Stimulated activated CD4-positive, alpha-beta T cell treated with anti-CD3 and anti-CD28 coated beads, TNF-alpha, amount 100 ng/mL, for 1 hour (primary cell): ENCODE data around the gene CTXN3.

ENCODE experiments used
- DNase-seq, 3 donors: peaks; one replicate each; pipeline ENCODE4 v3.0.0-alpha.2; 2020; ENCODE audit warnings: low read depth in 3 of 3, low spot score in 1 of 3

The CTXN3 gene

GRCh38 chr5:127649018-127649439 is at the start of gene CTXN3:
Gene CTXN3, plus strand, starts transcription at chr5:127649082. Its CDS starts 8,440 bp downstream, at chr5:127657522.
- DNase-seq: no peak

- no peak for DNase-seq
Observed at GRCh38 chr5:127599320-127599719, 49.6 kb upstream of the CTXN3 start.

GRCh38 chr5:127599847-127600246 is 49.0 kb upstream of the CTXN3 start:
- DNase-seq: no peak

- DNase-seq: no peak
Observed at GRCh38 chr5:127601111-127601510, 47.8 kb upstream of the CTXN3 start.

- DNase-seq: no peak
Observed at GRCh38 chr5:127601601-127602000, 47.3 kb upstream of the CTXN3 start.

GRCh38 chr5:127602481-127602880 is 46.4 kb upstream of the CTXN3 start:
- no peak for DNase-seq

- no peak for DNase-seq
Observed at GRCh38 chr5:127602896-127603844, 45.7 kb upstream of the CTXN3 start.

- no peak for DNase-seq
Observed at GRCh38 chr5:127608077-127608660, 40.7 kb upstream of the CTXN3 start.

- DNase-seq: no peak
Observed at GRCh38 chr5:127609011-127609410, 39.9 kb upstream of the CTXN3 start.

GRCh38 chr5:127609957-127610356 is 38.9 kb upstream of the CTXN3 start:
- no peak for DNase-seq

GRCh38 chr5:127612441-127613141 is 36.3 kb upstream of the CTXN3 start:
- DNase-seq: no peak

- DNase-seq: no peak
Observed at GRCh38 chr5:127615916-127616315, 33.0 kb upstream of the CTXN3 start.

- no peak for DNase-seq
Observed at GRCh38 chr5:127619908-127620479, 28.9 kb upstream of the CTXN3 start.

- DNase-seq: no peak
Observed at GRCh38 chr5:127621601-127622325, 27.1 kb upstream of the CTXN3 start.

- DNase-seq: no peak
Observed at GRCh38 chr5:127634007-127634406, 14.9 kb upstream of the CTXN3 start.

- no peak for DNase-seq
Observed at GRCh38 chr5:127639828-127640227, 9.1 kb upstream of the CTXN3 start.

- DNase-seq: no peak
Observed at GRCh38 chr5:127642949-127643348, 5.9 kb upstream of the CTXN3 start.

GRCh38 chr5:127643607-127644006 is 5.3 kb upstream of the CTXN3 start:
- DNase-seq: no peak

- no peak for DNase-seq
Observed at GRCh38 chr5:127645300-127645726, 3.6 kb upstream of the CTXN3 start.

- no peak for DNase-seq
Observed at GRCh38 chr5:127647361-127647958, 1.4 kb upstream of the CTXN3 start.
